Measurements from ENCODE around the gene FOXN1.

DNA sequence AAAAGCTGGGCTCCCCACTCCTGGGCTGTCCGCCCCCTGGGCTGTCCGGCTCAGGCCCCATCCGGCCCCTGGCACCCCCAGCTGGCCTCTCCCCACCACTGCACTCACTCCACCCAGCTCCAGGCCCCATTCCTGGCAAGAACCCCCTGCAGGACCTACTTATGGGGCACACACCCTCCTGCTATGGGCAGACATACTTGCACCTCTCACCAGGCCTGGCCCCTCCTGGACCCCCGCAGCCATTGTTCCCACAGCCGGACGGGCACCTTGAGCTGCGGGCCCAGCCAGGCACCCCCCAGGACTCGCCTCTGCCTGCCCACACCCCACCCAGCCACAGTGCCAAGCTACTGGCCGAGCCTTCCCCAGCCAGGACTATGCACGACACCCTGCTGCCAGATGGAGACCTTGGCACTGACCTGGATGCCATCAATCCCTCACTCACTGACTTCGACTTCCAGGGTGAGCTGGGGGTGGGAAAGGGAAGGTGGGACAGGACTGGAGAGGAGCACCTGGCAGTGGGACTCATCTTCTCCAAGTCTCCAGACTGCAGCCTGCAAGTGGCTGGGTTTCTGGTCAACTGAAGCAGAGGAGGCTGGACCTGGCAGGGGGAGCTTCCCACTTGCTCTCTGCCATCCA lies 28.7 kb downstream of the FOXN1 start:
- TF ChIP-seq, protein P1, sequence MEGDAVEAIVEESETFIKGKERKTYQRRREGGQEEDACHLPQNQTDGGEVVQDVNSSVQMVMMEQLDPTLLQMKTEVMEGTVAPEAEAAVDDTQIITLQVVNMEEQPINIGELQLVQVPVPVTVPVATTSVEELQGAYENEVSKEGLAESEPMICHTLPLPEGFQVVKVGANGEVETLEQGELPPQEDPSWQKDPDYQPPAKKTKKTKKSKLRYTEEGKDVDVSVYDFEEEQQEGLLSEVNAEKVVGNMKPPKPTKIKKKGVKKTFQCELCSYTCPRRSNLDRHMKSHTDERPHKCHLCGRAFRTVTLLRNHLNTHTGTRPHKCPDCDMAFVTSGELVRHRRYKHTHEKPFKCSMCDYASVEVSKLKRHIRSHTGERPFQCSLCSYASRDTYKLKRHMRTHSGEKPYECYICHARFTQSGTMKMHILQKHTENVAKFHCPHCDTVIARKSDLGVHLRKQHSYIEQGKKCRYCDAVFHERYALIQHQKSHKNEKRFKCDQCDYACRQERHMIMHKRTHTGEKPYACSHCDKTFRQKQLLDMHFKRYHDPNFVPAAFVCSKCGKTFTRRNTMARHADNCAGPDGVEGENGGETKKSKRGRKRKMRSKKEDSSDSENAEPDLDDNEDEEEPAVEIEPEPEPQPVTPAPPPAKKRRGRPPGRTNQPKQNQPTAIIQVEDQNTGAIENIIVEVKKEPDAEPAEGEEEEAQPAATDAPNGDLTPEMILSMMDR (IDR thresholded peaks at IDR 0.05), result no peak
- no peak for TF ChIP-seq EP300 (IDR thresholded peaks at IDR 0.05; ENCODE audit: low read depth)
- TF ChIP-seq POLR2A (IDR thresholded peaks at IDR 0.05), result no peak

Data from transverse colon (tissue), 3 donors.